GM12878 (cell line): Measurements from ENCODE around the gene DEFB125. TPM values are rescaled to one million over a fixed set of nuclear protein-coding genes. Genes with fewer than 3 reads are reported as not detected.

Source experiments
- ATAC-seq: fragments of 200-7000 bp; cut with Tn5 transposase; 3 replicates; pipeline ENCODE4 v1.9.1; 2020; ENCODE audit warnings: mild to moderate bottlenecking, moderate library complexity
- BruUV-seq: library from RNA; stranded (reverse); fragments of 400-500 nt; replicated peaks from 2 replicates; lab custom pipeline; 2021; lab: Mats Ljungman, UMichigan
- CTCF ChIA-PET: fragments of 300-600 bp; sonication (Branson Sonifier 250); formaldehyde crosslinking; extraction: SDS; loops from one replicate; lab custom pipeline; 2021; ENCODE audit warnings: inconsistent platforms; lab: Yijun Ruan, JAX
- POLR2A ChIA-PET: fragments of 350-600 bp; formaldehyde crosslinking; extraction: SDS; loops from one replicate; lab custom pipeline; 2021; ENCODE audit warnings: inconsistent platforms; lab: Charles Lee
- RAD21 ChIA-PET: fragments of 300-600 bp; sonication (Branson Sonifier 250); formaldehyde crosslinking; loops from one replicate; lab custom pipeline; 2023; ENCODE audit warnings: antibody characterized with exemption; ENCODE audit not compliant: unreplicated experiment; lab: Charles Lee
- SMC1A ChIA-PET: fragments of 300-600 bp; sonication (Branson Sonifier 250); formaldehyde crosslinking; loops from one replicate; lab custom pipeline; 2023; ENCODE audit not compliant: unreplicated experiment, uncharacterized antibody; lab: Charles Lee
- DNase-seq: peaks from one replicate; pipeline ENCODE4 v3.0.0-alpha.2; 2011; ENCODE audit warnings: low read depth, low spot score
- FAIRE-seq: peaks from 3 replicates; lab custom pipeline; 2011; peaks lifted over from hg19 to GRCh38; lab: Jason Lieb, UNC
- H2AFZ ChIP-seq: 2 replicates; pipeline ENCODE4 v1.6.0; 2011; ENCODE audit warnings: low read depth, low read length, control low read depth; ENCODE audit not compliant: control insufficient read depth
- H3K27ac ChIP-seq: 2 replicates; pipeline ENCODE4 v1.5.1; 2011; ENCODE audit warnings: control low read depth; ENCODE audit not compliant: control insufficient read depth, insufficient read depth
- H3K27me3 ChIP-seq, 2 experiments: replicated peaks in 1 of 2; 2 replicates each; pipeline versions ENCODE4 v1.6.0 to v1.6.1; 2011; ENCODE audit warnings: low read length in 1 of 2; ENCODE audit not compliant: control insufficient read depth in 2 of 2, insufficient read depth in 2 of 2
- H3K36me3 ChIP-seq, 2 experiments: 2 replicates each; pipeline ENCODE4 v1.5.1; 2011; ENCODE audit warnings: low read length in 1 of 2; ENCODE audit not compliant: control insufficient read depth in 2 of 2, insufficient read depth in 2 of 2
- H3K4me1 ChIP-seq: 2 replicates; pipeline ENCODE4 v1.6.1; 2011; ENCODE audit warnings: mild to moderate bottlenecking, low read length, moderate library complexity, mixed read lengths; ENCODE audit not compliant: control insufficient read depth, insufficient read depth
- H3K4me2 ChIP-seq: 2 replicates; pipeline ENCODE4 v1.6.0; 2011; ENCODE audit warnings: control low read depth; ENCODE audit not compliant: control insufficient read depth, insufficient read depth
- H3K4me3 ChIP-seq: fragments of 200-600 bp; sonication (generic); 2 replicates; pipeline ENCODE4 v1.5.1; 2016
- H3K79me2 ChIP-seq: 2 replicates; pipeline ENCODE4 v1.6.0; 2011; ENCODE audit warnings: low read length; ENCODE audit not compliant: control insufficient read depth, insufficient read depth
- H3K9ac ChIP-seq: 2 replicates; pipeline ENCODE4 v1.8.0; 2011; ENCODE audit warnings: low read length, control low read depth, mixed read lengths; ENCODE audit not compliant: control insufficient read depth, insufficient read depth
- H3K9me3 ChIP-seq: replicated peaks from 3 replicates; pipeline ENCODE4 v1.5.1; 2011; ENCODE audit warnings: mild to moderate bottlenecking, low read length; ENCODE audit not compliant: control insufficient read depth, insufficient read depth
- H4K20me1 ChIP-seq: 2 replicates; pipeline ENCODE4 v1.6.0; 2011; ENCODE audit not compliant: control insufficient read depth, insufficient read depth
- ASH2L ChIP-seq: fragments of 300-600, 200-600 bp; sonication (generic); IDR thresholded peaks from 2 replicates; pipeline ENCODE4 v1.6.1; 2017; ENCODE audit warnings: low read depth, mild to moderate bottlenecking, borderline replicate concordance
- CEBPB ChIP-seq, 2 experiments: fragments of 150-350 bp in 1 of 2; IDR thresholded peaks; 2 replicates each; pipeline ENCODE4 v1.6.1; 2012 to 2014; ENCODE audit warnings: low read depth in 2 of 2, low read length in 2 of 2, borderline replicate concordance in 1 of 2, inconsistent platforms in 1 of 2
- EZH2 ChIP-seq: IDR thresholded peaks from 2 replicates; pipeline ENCODE4 v1.6.1; 2012; ENCODE audit warnings: low read depth, mild to moderate bottlenecking, control low read depth, inconsistent platforms, low read length, borderline replicate concordance; ENCODE audit not compliant: control insufficient read depth
- FOXK2 ChIP-seq: fragments of 450-650 bp; IDR thresholded peaks from 2 replicates; pipeline ENCODE4 v1.6.1; 2017; ENCODE audit warnings: mild to moderate bottlenecking, moderate library complexity
- GABPA ChIP-seq: IDR thresholded peaks from 2 replicates; pipeline ENCODE4 v1.6.1; 2014; ENCODE audit warnings: antibody characterized with exemption, low read depth, mild to moderate bottlenecking, inconsistent platforms
- HDGF ChIP-seq: fragments of 450-650 bp; IDR thresholded peaks from 2 replicates; pipeline ENCODE4 v1.6.1; 2016; ENCODE audit warnings: antibody characterized with exemption
- IRF4 ChIP-seq: IDR thresholded peaks from 2 replicates; pipeline ENCODE4 v1.6.1; 2011; ENCODE audit warnings: low read depth, low read length
- LARP7 ChIP-seq: fragments of 450-650 bp; IDR thresholded peaks from 2 replicates; pipeline ENCODE4 v1.6.1; 2017; ENCODE audit warnings: mild to moderate bottlenecking
- NBN ChIP-seq: fragments of 450-650 bp; IDR thresholded peaks from 2 replicates; pipeline ENCODE4 v1.6.1; 2016
- NFYA ChIP-seq: IDR thresholded peaks from 2 replicates; pipeline ENCODE4 v1.6.1; 2011; ENCODE audit warnings: low read depth, mild to moderate bottlenecking, low read length, improper control_type of control experiment, borderline replicate concordance
- PML ChIP-seq: IDR thresholded peaks from 2 replicates; pipeline ENCODE4 v1.6.1; 2012; ENCODE audit warnings: low read length, inconsistent platforms
- RFX5 ChIP-seq: IDR thresholded peaks from 2 replicates; pipeline ENCODE4 v1.6.1; 2011; ENCODE audit warnings: low read depth, low read length, improper control_type of control experiment
- SUPT20H ChIP-seq: IDR thresholded peaks from 2 replicates; pipeline ENCODE4 v1.6.1; 2011; ENCODE audit warnings: low read depth, mild to moderate bottlenecking, low read length, moderate library complexity, borderline replicate concordance; ENCODE audit not compliant: control insufficient read depth
- TARDBP ChIP-seq: IDR thresholded peaks from 2 replicates; pipeline ENCODE4 v1.6.1; 2016; ENCODE audit warnings: borderline replicate concordance
- TCF3 ChIP-seq: IDR thresholded peaks from 2 replicates; pipeline ENCODE4 v1.6.1; 2012; ENCODE audit warnings: low read depth, mild to moderate bottlenecking, low read length, borderline replicate concordance; ENCODE audit not compliant: insufficient read depth
- ZNF274 ChIP-seq: IDR thresholded peaks from one replicate; pipeline ENCODE4 v1.8.0; 2011; ENCODE audit not compliant: insufficient read length, insufficient read depth
- ZZZ3 ChIP-seq: IDR thresholded peaks from 2 replicates; pipeline ENCODE4 v1.6.1; 2011; ENCODE audit warnings: low read depth; ENCODE audit not compliant: control insufficient read depth, insufficient read length
- WGBS: methylation state at CpG from one replicate; pipeline ENCODE4 v1.1.6; 2016; ENCODE audit warnings: low lambda C conversion rate; ENCODE audit not compliant: insufficient replicate concordance, insufficient coverage; ENCODE audit errors: missing lambda C conversion rate; 5-methylcytosine and 5-hydroxymethylcytosine counted together
- in situ Hi-C: fragments of 300-500 bp; cut with MboI; formaldehyde crosslinking; loops from 9 replicates; pipeline ENCODE4 v1.14.3; 2018; ENCODE audit warnings: mixed read lengths
- intact Hi-C: fragments of 100-400 bp; cut with micrococcal nuclease; formaldehyde crosslinking; loops from one replicate; pipeline ENCODE4 v1.14.2; 2022; ENCODE audit not compliant: unreplicated experiment
- polyA plus RNA-seq, 11 experiments: library from polyadenylated mRNA; depleted of rRNA in 4 of 11; unstranded in 6 of 11; stranded (reverse) in 5 of 11; fragments of >200 nt; fragmentation: Nextera tagmentation in 4 of 11; fragmentation: Illumina TruSeq in 1 of 11; extraction: Ambion mirVana in 4 of 11; extraction: Trizol in 1 of 11; gene quantifications; 1 replicate in 1 of 11; 2 replicates in 10 of 11; pipeline versions ENCODE4 v1.2.1 to v1.2.3, GENCODE V29; 2011 to 2016; ENCODE audit warnings: inconsistent platforms in 2 of 11, missing spikeins in 2 of 11, low read depth in 1 of 11
- total RNA-seq, 4 experiments: library from RNA; depleted of rRNA in 3 of 4; stranded (reverse); fragments of >200 nt in 3 of 4; fragmentation: Illumina TruSeq in 1 of 4; extraction: Trizol in 1 of 4; gene quantifications; 2 replicates each; pipeline versions ENCODE4 v1.2.1 to v1.2.3, GENCODE V29; 2013 to 2021
- TF ChIP-seq, protein P1 (sequence below): IDR thresholded peaks from 2 replicates; pipeline ENCODE4 v1.6.1; 2012; ENCODE audit warnings: low read depth, low read length, improper control_type of control experiment
- TF ChIP-seq, protein P2 (sequence below): fragments of 450-650 bp; formaldehyde crosslinking; IDR thresholded peaks from 2 replicates; pipeline ENCODE4 v1.5.0; 2022; ENCODE audit warnings: mild to moderate bottlenecking, missing genetic modification characterization
- TF ChIP-seq, protein P3 (sequence below), 3 experiments: IDR thresholded peaks in 2 of 3; conservative IDR thresholded peaks in 1 of 3; 2 replicates each; pipeline ENCODE4 v1.5.1; 2011; ENCODE audit warnings: low read depth in 3 of 3, low read length in 3 of 3, mild to moderate bottlenecking in 3 of 3, control low read depth in 2 of 3, moderate library complexity in 2 of 3, inconsistent platforms in 1 of 3, mixed read lengths in 1 of 3; ENCODE audit not compliant: control insufficient read depth in 2 of 3, insufficient read depth in 1 of 3; ENCODE audit errors: extremely low read depth in 1 of 3

The DEFB125 gene
- total and polyA plus RNA-seq, 10 of the 15 experiments (the other 5 are each of a cell fraction or from before 2014, with no cell fraction given), result not detected

DNA sequence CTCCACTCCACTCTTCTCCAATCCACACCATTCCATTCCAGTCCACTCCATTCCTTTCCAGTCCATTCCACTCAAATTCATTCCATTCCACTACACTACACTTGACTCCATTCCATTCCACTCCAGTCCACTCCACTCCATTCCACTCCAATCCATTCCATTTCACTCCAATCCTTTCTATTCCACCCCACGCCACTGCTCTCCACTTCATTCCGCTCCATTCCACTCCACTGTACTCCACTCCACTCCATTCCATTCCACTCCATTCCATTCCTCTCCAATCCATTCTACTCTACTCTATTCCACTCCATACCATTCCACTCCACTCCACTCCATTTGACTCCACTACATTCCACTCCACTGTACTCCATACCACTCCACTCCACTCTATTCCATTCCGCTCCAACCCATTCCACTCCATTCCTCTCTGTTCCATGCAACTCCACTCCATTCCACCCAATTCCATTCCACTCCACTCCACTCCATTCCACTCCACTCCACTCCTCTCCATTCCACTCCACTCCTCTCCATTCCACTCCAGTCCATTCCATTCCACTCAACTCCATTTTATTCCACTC, 23.4 kb upstream of the DEFB125 start:
- no peaks in the 10 kb centered on the region for H3K27me3 ChIP-seq
- 84% methylated on average over 3 of the region's 3 CpGs for WGBS
- H3K9ac ChIP-seq, result no peak overlapping the region
- H3K4me1 ChIP-seq, result no peaks in the 10 kb centered on the region
- DNase-seq (no peak), FAIRE-seq (no peak), ATAC-seq (no peak)
- H2AFZ ChIP-seq, result no peak overlapping the region
- H3K36me3 ChIP-seq, result no peaks in the 10 kb centered on the region
- ChIA-PET CTCF (no interaction called here), RAD21 (no interaction called here), POLR2A (no interaction called here), SMC1A (no interaction called here)
- no peaks in the 10 kb centered on the region; the same call in 2 of the 3 replicates for H3K9me3 ChIP-seq
- no peaks in the 10 kb centered on the region for H3K79me2 ChIP-seq
- H3K4me2 ChIP-seq, result no peak overlapping the region
- no peaks in the 10 kb centered on the region for H4K20me1 ChIP-seq
- TF ChIP-seq IRF4, result no peak
- TF ChIP-seq NFYA, result no peak
- TF ChIP-seq GABPA, result no peak
- TF ChIP-seq NBN, result no peak
- no peak for TF ChIP-seq ZNF274
- TF ChIP-seq, protein P1, sequence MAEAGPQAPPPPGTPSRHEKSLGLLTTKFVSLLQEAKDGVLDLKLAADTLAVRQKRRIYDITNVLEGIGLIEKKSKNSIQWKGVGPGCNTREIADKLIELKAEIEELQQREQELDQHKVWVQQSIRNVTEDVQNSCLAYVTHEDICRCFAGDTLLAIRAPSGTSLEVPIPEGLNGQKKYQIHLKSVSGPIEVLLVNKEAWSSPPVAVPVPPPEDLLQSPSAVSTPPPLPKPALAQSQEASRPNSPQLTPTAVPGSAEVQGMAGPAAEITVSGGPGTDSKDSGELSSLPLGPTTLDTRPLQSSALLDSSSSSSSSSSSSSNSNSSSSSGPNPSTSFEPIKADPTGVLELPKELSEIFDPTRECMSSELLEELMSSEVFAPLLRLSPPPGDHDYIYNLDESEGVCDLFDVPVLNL, result no peak
- TF ChIP-seq PML, result no peak
- TF ChIP-seq CEBPB (IDR thresholded peaks at IDR 0.05; ENCODE audit: borderline replicate concordance in 1 of 2, low read depth in 2 of 2, low read length in 2 of 2), result no peak
- TF ChIP-seq RFX5, result no peak
- TF ChIP-seq TARDBP, result no peak
- TF ChIP-seq ZZZ3, result no peak
- no peak for TF ChIP-seq HDGF
- TF ChIP-seq SUPT20H, result no peak
- no peak for TF ChIP-seq TCF3
- TF ChIP-seq, protein P2, sequence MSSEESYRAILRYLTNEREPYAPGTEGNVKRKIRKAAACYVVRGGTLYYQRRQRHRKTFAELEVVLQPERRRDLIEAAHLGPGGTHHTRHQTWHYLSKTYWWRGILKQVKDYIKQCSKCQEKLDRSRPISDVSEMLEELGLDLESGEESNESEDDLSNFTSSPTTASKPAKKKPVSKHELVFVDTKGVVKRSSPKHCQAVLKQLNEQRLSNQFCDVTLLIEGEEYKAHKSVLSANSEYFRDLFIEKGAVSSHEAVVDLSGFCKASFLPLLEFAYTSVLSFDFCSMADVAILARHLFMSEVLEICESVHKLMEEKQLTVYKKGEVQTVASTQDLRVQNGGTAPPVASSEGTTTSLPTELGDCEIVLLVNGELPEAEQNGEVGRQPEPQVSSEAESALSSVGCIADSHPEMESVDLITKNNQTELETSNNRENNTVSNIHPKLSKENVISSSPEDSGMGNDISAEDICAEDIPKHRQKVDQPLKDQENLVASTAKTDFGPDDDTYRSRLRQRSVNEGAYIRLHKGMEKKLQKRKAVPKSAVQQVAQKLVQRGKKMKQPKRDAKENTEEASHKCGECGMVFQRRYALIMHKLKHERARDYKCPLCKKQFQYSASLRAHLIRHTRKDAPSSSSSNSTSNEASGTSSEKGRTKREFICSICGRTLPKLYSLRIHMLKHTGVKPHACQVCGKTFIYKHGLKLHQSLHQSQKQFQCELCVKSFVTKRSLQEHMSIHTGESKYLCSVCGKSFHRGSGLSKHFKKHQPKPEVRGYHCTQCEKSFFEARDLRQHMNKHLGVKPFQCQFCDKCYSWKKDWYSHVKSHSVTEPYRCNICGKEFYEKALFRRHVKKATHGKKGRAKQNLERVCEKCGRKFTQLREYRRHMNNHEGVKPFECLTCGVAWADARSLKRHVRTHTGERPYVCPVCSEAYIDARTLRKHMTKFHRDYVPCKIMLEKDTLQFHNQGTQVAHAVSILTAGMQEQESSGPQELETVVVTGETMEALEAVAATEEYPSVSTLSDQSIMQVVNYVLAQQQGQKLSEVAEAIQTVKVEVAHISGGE (CRISPR knock-in tag), result no peak
- no peak for TF ChIP-seq LARP7
- no peak for TF ChIP-seq EZH2
- TF ChIP-seq FOXK2, result no peak
- TF ChIP-seq, protein P3, sequence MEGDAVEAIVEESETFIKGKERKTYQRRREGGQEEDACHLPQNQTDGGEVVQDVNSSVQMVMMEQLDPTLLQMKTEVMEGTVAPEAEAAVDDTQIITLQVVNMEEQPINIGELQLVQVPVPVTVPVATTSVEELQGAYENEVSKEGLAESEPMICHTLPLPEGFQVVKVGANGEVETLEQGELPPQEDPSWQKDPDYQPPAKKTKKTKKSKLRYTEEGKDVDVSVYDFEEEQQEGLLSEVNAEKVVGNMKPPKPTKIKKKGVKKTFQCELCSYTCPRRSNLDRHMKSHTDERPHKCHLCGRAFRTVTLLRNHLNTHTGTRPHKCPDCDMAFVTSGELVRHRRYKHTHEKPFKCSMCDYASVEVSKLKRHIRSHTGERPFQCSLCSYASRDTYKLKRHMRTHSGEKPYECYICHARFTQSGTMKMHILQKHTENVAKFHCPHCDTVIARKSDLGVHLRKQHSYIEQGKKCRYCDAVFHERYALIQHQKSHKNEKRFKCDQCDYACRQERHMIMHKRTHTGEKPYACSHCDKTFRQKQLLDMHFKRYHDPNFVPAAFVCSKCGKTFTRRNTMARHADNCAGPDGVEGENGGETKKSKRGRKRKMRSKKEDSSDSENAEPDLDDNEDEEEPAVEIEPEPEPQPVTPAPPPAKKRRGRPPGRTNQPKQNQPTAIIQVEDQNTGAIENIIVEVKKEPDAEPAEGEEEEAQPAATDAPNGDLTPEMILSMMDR (IDR thresholded peaks at IDR 0.05 in 2 of 3, conservative IDR thresholded peaks at IDR 0.05 in 1 of 3; ENCODE audit: control insufficient read depth in 2 of 3, extremely low read depth in 1 of 3, insufficient read depth in 1 of 3, low read depth in 3 of 3, low read length in 3 of 3), result no peak
- TF ChIP-seq ASH2L, result no peak
- H3K4me3 ChIP-seq, result no peak overlapping the region
- intact Hi-C loops, result no loop called here
- in situ Hi-C loops, result no loop called here
- H3K27ac ChIP-seq, result no peak overlapping the region
- BruUV-seq, result no TSS peak
